Stimulated activated CD4-positive, alpha-beta T cell treated with anti-CD3 and anti-CD28 coated beads, Interleukin-1b, Interleukin-23, amount 100 ng/mL, for 1 hour (primary cell): ENCODE measurements around the gene ZNF76.

Experiments
- DNase-seq, 2 donors: peaks; one replicate each; pipeline ENCODE4 v3.0.0-alpha.2; 2020; ENCODE audit warnings: low read depth in 2 of 2

ZNF76 gene

DNA sequence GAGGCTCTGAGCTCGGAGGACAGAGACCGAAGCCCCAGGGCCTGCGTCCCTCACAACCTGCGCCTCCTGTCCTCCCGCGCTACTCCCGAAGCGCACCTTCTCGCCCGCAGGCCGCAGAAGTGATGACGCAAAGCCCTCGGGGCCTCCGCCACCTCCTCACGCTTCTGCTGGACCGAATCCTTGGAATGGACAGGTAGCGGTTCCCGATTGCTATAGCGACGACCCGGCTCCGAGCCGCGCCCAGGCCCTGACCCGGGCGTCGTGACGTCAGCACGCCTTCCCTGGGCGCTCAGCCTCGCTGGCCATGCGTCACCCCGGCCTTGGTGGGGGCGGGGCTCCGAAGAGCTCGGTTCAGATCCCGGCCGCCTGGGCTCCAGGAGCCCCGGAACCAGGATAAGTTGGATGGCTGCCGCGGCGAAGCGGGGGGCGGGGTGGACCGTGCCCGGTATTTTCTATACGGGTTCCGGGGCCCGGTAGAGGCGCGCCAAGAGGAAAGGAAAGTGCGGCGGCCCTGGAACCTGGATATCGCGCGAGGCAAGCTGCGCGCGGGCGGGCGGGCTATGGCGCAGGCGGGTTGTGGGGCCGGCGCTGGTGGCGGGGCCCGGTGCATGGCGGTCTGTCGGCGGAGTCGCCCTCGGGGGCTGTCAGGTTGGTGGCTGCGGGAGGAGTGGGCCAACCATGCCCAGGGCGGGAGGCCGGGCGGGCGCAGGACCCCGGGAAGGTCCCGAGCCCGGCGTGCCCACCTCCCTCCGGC lies at the start of gene ZNF76:
TSS of gene ZNF76 (plus strand) at position 542 of the 754 bp plus-strand sequence. CDS start 21,417 bp downstream, outside the sequence.
- peak; percentile 78 to 87 for DNase-seq

DNA sequence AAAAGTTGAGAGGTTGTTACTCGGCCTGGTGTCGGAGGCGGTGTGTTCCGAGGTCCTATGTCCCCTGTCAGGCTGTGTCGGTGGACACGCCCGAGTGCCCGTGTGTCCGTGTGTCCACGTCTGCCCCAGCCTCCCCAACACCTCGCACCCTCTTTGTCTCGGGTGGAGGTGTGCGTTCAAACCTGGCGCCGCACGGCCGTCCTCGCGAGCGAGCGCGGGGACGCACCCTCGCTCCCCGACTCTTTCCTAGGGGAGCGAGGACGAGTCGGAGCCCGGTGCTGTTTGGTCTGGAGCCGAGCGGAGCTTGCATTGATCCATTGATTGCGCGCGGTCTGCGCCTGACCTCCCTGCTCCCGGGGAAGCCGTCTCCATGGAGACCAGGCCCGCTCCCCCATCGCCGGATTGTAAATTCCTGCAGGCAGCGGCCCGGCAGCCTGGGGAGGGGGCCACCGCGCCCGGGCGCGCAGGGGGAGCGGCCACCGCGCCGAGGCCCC lies 46.2 kb upstream of the ZNF76 start:
- no peak for DNase-seq

DNA sequence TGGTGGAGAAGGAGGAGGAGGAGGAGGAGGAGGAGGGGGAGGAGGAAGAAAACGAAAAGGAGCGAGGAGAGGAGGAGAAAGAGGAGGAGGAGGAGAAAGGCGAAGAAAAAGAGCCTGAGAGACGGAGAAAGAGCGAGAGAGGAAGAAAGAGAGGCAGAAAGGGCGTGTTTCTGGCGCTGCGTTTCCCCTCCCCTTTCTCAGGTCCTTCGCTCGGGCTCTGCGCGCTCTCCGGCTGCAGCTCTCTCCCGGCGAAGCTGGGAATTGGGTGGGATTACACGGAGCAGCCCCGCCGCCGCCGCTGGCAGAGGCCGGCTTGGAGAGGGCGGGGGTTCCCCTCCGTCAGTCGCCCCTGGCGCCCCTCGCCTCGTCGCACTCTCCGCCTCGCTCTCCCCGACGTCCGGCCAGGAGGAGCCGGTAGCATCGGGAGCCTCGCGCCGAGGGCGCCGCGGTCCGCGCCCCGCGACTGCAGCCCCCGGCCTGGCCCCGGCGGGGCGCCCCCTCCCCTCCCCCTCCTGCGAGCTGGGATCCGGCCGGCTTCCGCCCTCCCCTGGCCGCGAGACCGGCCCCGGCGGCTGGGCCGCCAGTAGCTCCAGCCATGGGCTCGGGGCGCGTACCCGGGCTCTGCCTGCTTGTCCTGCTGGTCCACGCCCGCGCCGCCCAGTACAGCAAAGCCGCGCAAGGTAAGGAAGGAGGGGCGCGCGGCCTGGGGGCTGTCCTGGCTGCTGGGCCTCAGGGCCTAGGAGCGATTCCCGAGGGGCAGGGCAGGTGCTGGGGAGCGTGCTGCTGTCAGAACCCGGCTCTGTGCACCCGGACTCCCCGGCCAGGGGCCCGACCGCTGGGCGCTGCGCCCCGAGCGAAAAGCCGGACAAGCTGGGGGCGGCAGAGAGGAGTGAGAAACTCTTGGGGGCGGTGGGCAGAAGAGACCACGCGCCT lies 45.4 kb upstream of the ZNF76 start, which contains the start of gene SCUBE3:
TSS of gene SCUBE3 (plus strand) at position 133 of the 933 bp plus-strand sequence. CDS start at position 596, 463 bp downstream.
- DNase-seq = no peak

DNA sequence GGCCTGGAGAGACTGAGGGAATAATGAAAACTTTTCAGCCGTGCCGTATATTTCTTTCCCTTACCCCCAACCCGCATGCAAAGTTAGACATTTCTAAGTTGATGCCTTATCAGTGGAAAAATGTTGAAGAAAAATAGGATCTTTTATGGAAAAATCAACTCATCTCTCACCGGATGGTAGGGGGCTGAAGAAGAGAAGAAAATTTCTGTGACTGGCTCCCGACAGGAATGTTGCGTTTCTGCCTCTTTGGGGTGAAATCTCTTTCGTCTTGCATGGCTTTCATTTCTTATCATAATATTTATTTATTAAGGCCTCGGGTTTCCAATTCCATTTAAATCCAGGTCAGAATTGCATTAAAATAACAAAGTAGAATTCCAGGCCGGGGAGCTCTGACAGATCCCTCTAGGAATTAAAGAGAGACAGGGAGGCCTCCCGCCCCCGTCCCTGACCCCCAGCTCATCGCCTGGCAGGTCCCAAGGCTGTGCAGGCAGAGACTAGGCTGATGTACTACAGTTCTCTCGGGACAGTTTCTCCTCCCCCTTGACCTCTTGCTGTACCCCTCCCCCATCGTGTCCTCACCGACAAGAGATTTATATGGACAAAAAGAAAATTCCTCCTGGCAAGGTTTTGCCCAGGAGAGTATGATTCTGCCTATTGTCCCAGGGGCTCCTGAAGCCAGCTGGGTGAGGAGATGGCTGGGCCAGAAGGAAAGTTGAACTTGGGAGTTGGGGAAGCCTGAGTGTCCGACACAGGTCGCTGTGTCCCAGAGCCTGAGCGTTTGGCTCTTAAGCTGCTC lies 44.5 kb upstream of the ZNF76 start:
- DNase-seq = no peak

DNA sequence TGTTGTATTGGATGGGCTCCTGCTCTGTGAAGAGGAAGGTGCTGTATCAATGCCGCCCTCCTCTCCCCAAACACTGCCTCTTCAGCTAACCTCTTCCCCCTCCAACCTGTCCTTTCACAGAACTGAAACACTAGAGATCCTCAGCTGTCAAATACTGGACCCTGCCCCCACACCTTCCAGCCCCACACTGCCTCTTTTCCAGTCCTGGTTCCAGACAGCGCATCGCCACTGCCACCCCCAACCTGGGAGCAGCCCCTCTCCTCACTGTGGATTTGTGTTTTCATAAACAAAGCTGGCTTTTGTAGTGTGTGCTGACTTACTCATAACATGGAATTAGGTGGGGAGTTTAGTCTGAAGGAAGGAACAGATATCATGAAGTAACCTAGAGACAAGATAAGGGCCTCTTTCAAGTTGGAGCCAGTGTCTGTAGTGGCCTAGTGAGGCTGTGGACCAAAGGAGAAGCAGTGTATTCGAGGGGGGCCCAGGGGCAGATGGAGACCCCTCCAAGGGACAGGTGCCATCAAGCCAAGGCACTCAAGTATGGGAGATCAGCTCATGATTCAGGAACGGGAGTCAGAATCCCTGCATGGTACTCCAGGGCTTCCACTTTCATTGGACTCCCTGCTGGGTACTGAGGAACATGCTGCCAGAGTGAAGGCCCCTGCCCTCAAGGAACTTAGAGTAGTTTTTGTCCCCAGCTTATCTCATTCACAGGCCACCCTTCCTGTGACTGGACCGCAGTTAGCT lies 43.7 kb upstream of the ZNF76 start:
- DNase-seq = no peak

DNA sequence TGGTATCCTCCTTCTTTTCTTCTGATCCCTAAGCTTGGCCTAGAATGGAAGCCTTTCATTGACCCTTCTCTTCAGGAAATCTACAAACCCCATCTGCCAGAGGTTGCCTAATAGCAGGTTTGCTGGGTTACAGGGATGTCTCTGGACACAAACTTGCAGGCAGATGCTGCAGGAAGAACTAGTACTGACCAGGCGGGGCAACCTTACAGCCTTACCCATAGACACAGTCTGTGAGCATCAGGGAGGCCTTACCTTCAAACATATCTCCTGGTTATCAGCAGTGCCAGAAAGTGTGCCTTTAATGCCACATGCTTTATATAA lies 43.2 kb upstream of the ZNF76 start:
- no peak for DNase-seq

DNA sequence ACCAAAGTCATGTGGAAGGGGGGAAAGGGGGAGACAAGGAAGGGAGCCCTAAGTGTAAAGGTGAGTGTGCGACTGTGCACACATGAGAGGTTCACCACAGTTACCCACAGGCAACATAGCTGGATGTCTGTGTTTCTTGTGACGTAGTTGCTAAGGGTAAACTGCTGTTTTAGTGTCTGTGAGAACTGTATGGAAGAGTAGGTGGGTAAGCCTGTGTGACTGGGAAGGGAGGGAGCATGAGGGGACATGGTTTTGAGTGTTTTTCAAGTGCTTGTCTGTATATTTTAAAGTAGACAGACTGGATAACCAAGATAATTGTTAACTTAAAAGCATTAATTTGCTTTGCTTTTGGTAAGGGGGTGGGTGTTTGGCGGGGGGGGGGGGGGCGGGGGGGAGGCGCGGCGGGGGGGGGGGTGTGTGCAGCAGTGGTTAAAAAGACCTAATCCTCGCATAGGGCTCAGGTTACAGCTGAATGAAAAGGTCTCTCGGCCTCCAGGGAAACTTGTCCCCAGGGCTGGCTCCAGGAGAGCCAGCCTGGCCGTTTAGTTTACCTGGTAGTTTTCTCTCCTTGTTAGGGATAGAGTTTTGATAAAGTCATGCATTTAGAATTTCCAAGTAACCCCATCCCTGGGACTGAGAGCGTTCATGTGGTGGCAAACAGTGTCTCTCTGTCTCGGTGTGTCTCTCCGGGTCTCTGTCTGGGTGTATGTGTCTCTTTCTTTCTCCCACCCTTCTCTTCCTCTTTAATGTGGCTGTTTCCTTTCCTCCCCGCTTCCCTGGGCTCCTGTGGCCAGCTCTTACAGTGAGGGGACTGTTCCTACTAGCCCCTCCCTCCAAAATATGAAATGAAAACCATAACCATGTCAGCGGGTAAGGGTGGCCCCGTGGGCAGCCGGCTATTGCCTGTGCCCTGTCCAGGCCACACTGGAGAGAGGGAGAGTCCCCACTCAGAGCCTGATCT lies 42.4 kb upstream of the ZNF76 start:
- DNase-seq = no peak

DNA sequence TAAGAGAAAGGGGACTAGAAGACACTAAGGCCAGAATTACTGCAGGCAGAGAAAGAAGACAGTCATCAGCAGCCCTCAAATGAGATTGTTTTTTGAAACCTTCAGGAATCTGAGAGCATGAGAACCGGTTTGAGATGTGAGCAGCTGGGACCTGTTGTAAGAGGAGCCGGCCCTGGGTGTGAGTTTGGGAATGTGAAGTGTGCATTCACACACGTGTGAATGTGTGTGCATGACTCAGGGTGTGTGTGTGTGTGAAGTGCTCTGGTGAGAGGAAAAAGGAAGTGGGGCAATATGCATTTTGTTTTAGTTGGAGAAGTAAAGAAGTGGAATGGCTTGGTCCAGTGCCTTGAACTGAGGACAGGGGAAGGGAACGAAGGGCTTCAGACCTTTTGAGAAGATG lies 41.5 kb upstream of the ZNF76 start:
- DNase-seq = no peak

DNA sequence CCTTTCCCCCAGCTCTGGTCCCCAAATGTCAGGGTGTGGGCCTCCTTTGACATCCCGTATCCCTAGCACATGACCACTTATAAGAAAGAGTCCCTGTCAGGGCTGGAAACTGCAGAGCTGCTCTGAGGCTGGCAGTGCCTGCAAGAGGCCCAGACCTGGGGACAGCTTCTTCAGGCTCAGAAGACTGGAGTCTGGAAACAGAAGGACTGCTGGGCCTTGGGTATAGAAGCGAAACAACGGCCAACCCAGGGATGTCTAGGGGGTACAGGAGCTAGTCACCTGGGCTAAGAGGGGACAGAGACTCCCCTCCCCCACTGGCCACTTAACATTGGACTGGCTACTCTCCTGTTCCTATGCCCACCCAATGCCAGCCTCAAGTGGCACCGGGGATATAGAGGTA lies 41.1 kb upstream of the ZNF76 start:
- no peak for DNase-seq

DNA sequence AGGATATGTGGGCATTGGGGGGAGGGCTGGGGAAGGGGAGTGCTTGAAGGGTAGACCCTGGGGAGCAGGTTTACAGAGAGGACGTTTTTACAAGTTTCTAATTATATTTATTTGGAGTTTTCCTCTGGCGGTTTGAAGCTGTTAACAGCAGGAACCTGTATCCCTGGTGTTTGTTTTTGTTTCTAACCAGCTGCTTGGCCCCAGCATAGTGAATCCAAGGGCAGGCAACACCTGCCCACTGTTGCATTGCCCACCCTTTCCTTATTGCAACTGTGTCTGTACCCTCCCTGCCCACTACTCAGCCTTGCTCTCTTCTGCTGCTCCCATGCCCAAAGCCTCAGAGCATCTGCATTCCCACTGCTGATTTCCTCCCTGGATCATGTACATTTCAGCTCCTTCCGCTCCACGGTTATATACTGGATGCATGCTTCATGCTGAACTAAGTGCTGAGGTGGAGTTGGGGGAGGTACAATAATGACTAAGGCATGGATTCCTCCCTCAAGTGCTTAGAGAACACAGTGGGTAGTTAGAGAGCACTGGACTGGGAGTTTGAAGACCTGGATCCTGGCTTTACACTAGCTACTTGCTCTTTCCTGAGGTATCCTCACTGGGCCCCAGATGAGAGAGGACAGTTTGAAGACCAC lies 39.7 kb upstream of the ZNF76 start:
- DNase-seq = no peak

DNA sequence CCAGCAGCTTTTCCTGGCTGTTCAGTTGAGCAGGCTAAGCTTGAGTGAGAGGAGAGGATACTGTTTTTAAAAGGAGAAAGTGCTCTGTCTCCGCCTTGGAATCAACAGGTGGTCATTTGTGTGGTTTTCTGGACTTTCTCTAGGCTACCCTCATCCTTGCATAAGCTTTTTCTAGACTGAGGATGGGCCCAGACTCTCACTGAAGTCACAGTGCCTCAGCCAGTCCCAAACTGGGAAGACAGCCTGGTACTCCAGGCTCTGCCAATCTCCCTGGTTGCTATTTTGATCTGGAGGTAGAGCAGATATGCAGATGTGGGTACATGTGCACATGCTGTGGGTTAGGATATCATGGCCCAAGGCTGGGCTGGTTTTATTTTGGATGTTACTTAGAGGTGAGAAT lies 38.8 kb upstream of the ZNF76 start:
- no peak for DNase-seq

DNA sequence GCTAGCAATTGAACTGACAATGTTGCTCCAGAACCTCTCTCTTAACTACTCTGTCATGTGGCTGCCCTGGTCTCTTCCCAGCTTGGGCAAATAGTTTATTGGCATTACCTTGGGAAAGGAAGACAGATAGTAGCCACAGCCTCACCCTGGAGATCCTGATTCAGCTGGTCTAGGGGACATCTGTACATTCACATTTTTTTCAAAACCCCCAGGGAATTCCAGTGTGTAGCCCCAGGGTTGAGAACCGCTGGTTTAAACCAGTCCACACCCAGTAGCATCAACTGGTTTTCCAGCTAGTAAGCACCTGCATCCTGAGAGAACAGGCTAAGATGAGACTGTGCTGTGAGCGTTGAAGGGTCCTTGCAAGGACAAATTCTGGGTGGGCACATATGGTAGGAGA lies 36.1 kb upstream of the ZNF76 start:
- DNase-seq = no peak

DNA sequence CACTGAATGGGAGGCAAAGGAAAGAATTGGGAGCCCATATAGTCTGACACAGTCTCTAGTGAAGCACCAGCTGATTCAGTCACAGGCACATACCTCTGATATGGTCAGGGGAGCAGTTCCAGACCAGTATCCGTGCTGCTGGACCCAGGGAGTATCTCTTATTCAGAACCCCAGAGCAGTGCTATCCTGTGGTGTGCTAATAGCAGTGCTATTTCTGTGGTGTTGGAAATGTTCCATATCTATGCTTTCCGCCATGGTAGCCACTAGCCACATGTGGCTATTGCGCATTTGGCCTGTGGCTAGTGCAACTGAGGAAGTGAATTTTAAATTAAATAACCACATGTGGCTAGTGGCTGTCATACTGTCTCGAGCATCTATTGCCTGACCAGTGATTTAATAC lies 34.8 kb upstream of the ZNF76 start:
- no peak for DNase-seq

DNA sequence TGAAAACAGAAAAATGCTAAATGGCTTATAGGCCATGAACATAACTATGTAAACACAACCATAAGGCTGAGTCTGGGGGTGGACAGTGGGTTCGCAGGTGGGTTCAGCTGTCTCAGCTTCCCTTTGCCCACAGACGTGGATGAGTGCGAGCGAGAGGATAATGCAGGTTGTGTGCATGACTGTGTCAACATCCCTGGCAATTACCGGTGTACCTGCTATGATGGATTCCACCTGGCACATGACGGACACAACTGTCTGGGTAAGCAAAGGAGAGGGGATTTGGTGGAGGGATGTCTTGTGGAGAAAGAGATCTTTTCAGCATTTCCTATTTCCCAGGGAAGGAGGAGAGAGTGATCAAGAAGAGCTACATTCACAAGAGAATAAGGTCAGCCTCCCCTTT lies 31.1 kb upstream of the ZNF76 start:
- no peak for DNase-seq

DNA sequence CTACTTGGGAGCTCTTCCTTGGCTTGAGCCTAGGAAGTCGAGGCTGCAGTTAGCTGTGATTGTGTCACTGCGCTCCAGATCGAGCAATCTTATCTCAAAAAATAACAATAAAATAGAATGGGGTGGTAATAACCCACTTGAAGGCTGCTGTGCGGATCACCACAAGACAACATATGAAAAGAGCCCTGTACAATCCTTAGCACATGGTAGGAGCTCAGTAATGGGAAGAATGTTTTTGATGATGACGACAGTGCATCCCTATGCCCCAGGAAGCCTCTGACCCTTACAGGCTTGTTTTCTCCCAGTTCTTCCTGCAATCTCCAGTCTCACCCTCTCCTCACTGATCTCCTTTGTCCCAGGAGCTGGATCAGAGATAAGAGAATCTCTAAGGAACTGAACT lies 30.2 kb upstream of the ZNF76 start:
- DNase-seq = no peak

DNA sequence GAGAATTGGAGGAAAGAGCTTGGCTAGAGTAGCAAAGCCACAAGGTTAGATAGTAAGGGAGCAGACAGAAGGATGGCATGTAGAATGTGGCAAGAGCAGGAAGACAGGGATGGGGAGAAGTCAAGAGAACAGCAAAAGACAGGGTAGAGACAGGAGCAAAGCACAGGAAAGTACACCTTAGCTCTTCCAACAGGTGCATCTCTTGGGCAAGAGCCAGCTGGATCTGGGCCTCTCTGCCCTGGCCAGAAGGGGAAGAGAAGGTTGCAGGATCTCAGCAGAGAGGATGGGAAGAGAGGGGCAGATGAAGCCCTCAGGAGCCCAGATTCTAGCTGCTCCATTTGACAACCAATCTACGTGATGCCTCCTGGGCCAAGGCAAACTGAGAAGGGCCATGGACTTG lies 29.0 kb upstream of the ZNF76 start:
- no peak for DNase-seq

DNA sequence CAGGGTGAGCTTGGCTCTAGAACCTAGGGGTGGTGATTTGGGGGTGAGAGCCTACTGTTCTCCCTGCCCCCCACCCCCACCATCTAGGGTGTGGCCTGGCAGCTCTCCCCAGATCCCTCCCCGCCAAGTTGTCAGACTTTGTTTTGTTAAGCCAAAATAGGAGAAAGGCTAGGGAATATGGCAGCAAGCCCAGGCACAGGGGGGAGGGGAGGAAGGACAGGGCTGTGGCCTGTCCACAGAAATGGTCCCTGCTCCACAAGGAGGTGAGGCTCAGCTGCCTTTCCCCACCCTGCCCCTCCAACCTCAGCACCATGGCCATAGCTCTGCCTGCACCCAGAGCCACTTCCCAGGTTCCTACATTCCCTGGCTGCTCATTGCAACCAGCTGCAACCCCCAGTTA lies 28.6 kb upstream of the ZNF76 start:
- no peak for DNase-seq

DNA sequence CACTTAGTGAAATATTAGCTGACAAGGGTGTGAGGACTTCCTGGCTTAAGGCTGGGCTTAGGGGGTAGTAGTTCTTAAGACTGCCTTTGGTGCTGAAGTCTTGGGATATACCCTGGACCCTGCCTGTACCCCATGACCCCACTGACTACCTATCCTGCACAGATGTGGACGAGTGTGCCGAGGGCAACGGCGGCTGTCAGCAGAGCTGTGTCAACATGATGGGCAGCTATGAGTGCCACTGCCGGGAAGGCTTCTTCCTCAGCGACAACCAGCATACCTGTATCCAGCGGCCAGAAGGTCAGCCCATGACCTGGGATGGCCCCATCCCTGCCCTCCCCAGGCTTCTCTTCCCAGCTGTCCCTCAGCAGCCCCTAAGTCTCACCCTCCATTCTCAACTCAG lies 28.0 kb upstream of the ZNF76 start:
- no peak for DNase-seq

DNA sequence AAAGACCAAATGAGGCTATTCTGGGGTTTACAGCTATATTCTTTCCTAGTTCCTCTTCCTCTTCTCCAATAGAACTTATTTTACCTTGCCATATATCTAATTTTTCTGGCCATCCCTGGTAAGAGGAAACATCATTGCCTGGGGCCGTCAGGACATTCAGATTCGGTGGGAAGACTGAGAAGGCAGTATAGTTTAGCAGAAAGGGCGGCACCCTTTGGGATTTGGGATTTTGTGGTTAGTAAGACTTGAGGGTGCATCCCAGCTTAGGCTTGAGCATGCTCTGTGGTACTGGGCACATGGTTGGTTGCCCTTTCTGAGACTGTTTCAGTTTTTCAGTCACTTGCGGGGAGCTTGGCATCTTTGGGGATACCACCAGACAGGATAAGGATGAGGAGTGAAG lies 24.6 kb upstream of the ZNF76 start:
- DNase-seq = no peak

DNA sequence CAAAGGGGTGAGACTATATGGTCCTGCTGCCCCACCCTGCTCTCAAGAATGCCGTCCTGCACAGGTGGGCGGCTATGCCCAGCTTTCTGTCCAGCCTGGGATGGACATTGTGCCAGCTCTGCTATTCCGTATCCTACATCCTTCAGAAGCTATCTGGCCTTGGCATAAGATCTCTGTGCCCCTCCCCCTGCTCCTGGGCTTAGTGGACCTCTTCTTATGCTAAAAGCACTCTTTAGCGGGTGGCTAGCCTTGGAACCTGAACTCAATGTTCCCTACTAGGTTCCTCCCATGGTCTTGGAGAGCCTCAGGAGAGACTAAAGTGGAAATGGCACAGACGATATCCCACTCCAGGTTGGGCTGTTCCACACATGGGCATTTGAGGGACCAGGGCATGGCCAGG lies 23.3 kb upstream of the ZNF76 start:
- DNase-seq = no peak
